CD14-positive monocyte (primary cell): ENCODE results near the gene CLEC19A. TPM values are rescaled to one million over a fixed set of nuclear protein-coding genes. Genes with fewer than 3 reads are reported as not detected.

Experiments used
- DNase-seq, 3 donors: peaks; one replicate each; pipeline ENCODE4 v3.0.0-alpha.2; 2011 to 2022
- H2AFZ ChIP-seq: 2 replicates; pipeline ENCODE4 v1.6.0; 2012; ENCODE audit warnings: mild to moderate bottlenecking, low read depth, low read length, inconsistent platforms; ENCODE audit not compliant: insufficient read depth, poor library complexity, severe bottlenecking
- H3K27ac ChIP-seq, 2 donors: 1 replicate in 1 of 2; 2 replicates in 1 of 2; pipeline ENCODE4 v1.5.1; 2012 to 2013; ENCODE audit warnings: low read length in 2 of 2, control low read depth in 1 of 2, inconsistent platforms in 1 of 2, low read depth in 1 of 2, mild to moderate bottlenecking in 1 of 2
- H3K27me3 ChIP-seq, 2 donors: one replicate each; pipeline versions ENCODE4 v1.6.0 to v1.6.1; 2011 to 2013; ENCODE audit warnings: low read length in 2 of 2; ENCODE audit not compliant: control insufficient read depth in 2 of 2, insufficient read depth in 2 of 2
- H3K36me3 ChIP-seq, 2 donors: replicated peaks in 1 of 2; 1 replicate in 1 of 2; 2 replicates in 1 of 2; pipeline versions ENCODE4 v1.5.1 to v1.6.1; 2012 to 2013; ENCODE audit warnings: low read length in 2 of 2, control low read depth in 1 of 2, inconsistent platforms in 1 of 2, mild to moderate bottlenecking in 1 of 2; ENCODE audit not compliant: insufficient read depth in 2 of 2, control insufficient read depth in 1 of 2
- H3K4me1 ChIP-seq, 2 donors: 1 replicate in 1 of 2; 2 replicates in 1 of 2; pipeline versions ENCODE4 v1.5.1 to v1.6.1; 2012 to 2013; ENCODE audit warnings: low read length in 2 of 2, control low read depth in 1 of 2, inconsistent platforms in 1 of 2, mild to moderate bottlenecking in 1 of 2, moderate library complexity in 1 of 2; ENCODE audit not compliant: insufficient read depth in 2 of 2, control insufficient read depth in 1 of 2
- H3K4me2 ChIP-seq: replicated peaks from 2 replicates; pipeline ENCODE3; 2012; ENCODE audit warnings: low read length, moderate library complexity, mild to moderate bottlenecking; ENCODE audit not compliant: poor library complexity, severe bottlenecking; ENCODE audit errors: extremely low read depth
- H3K4me3 ChIP-seq, 3 experiments: fragments of 200-600 bp in 1 of 3; sonication (generic) in 1 of 3; replicated peaks in 1 of 3; 1 replicate in 2 of 3; 2 replicates in 1 of 3; pipeline ENCODE4 v1.5.1; 2011 to 2013; ENCODE audit warnings: low read length in 3 of 3, mild to moderate bottlenecking in 3 of 3, control low read depth in 2 of 3, low read depth in 2 of 3, inconsistent platforms in 1 of 3, moderate library complexity in 1 of 3
- H3K79me2 ChIP-seq: 2 replicates; pipeline ENCODE4 v1.6.0; 2012; ENCODE audit warnings: mild to moderate bottlenecking, control low read depth, inconsistent platforms, low read length, moderate library complexity; ENCODE audit not compliant: insufficient read depth
- H3K9ac ChIP-seq: 2 replicates; pipeline ENCODE4 v1.6.0; 2017; ENCODE audit warnings: low read length, mild to moderate bottlenecking; ENCODE audit not compliant: insufficient read depth, poor library complexity, severe bottlenecking
- H3K9me3 ChIP-seq, 2 donors: replicated peaks in 1 of 2; 1 replicate in 1 of 2; 2 replicates in 1 of 2; pipeline versions ENCODE4 v1.5.1 to v1.6.1; 2012 to 2013; ENCODE audit warnings: low read length in 2 of 2, control low read depth in 1 of 2; ENCODE audit not compliant: control insufficient read depth in 1 of 2, insufficient read depth in 1 of 2
- H4K20me1 ChIP-seq: 2 replicates; pipeline ENCODE4 v1.6.0; 2012; ENCODE audit warnings: mild to moderate bottlenecking, low read length, control low read depth, moderate library complexity; ENCODE audit not compliant: insufficient read depth
- H3K27ac Mint-ChIP-seq, 7 donors: one replicate each; pipeline ENCODE4 v1.8.0; 2020; ENCODE audit warnings: mild to moderate bottlenecking in 7 of 7, mixed read lengths in 7 of 7, moderate library complexity in 6 of 7, inconsistent platforms in 2 of 7
- H3K27me3 Mint-ChIP-seq, 3 donors: one replicate each; pipeline ENCODE4 v1.8.0; 2021 to 2022; ENCODE audit warnings: low read depth in 3 of 3, mild to moderate bottlenecking in 3 of 3, mixed read lengths in 3 of 3, moderate library complexity in 3 of 3, inconsistent platforms in 1 of 3
- H3K36me3 Mint-ChIP-seq, 2 donors: one replicate each; pipeline ENCODE4 v1.8.0; 2020; ENCODE audit warnings: mixed read lengths in 2 of 2, inconsistent platforms in 1 of 2, mild to moderate bottlenecking in 1 of 2
- H3K4me1 Mint-ChIP-seq: one replicate; pipeline ENCODE4 v1.8.0; 2020; ENCODE audit warnings: mild to moderate bottlenecking, mixed read lengths
- H3K4me3 Mint-ChIP-seq, 2 donors: one replicate each; pipeline ENCODE4 v1.8.0; 2020; ENCODE audit warnings: mild to moderate bottlenecking in 2 of 2, mixed read lengths in 2 of 2, moderate library complexity in 1 of 2
- H3K9me3 Mint-ChIP-seq, 7 donors: one replicate each; pipeline ENCODE4 v1.8.0; 2020 to 2022; ENCODE audit warnings: mixed read lengths in 7 of 7, mild to moderate bottlenecking in 6 of 7, moderate library complexity in 6 of 7, inconsistent platforms in 2 of 7
- CTCF ChIP-seq: fragments of 200-600 bp; IDR thresholded peaks from one replicate; pipeline ENCODE4 v1.8.0; 2022; ENCODE audit warnings: antibody characterized with exemption, mild to moderate bottlenecking
- WGBS: methylation state at CpG from one replicate; pipeline ENCODE4 v1.1.5; 2013; ENCODE audit warnings: missing lambda C conversion rate; ENCODE audit not compliant: insufficient coverage; 5-methylcytosine and 5-hydroxymethylcytosine counted together
- intact Hi-C, 2 donors: fragments of 100-400 bp; cut with micrococcal nuclease; formaldehyde crosslinking; loops; one replicate each; pipeline versions ENCODE4 v1.15.0 to v1.15.1; 2023
- polyA plus RNA-seq, 3 donors: library from polyadenylated mRNA; depleted of rRNA in 1 of 3; unstranded in 2 of 3; stranded (reverse) in 1 of 3; fragments of 300-500 nt in 2 of 3; fragments of >200 nt in 1 of 3; fragmentation: Illumina TruSeq in 2 of 3; gene quantifications; 1 replicate in 2 of 3; 2 replicates in 1 of 3; pipeline ENCODE4 v1.2.3, GENCODE V29; 2012 to 2021

The CLEC19A gene
- polyA plus RNA-seq, 3 donors = not detected

GRCh38 chr16:19329932-19330331 is 44.4 kb downstream of the CLEC19A start:
- no peak overlapping the region for H3K27ac Mint-ChIP-seq
- H3K27me3 ChIP-seq = peaks cover 0 to 3% of the 10 kb centered on the region in 2 donors
- H3K9ac ChIP-seq = no peak overlapping the region
- intact Hi-C loops = no loop called here
- no peaks in the 10 kb centered on the region for H3K9me3 ChIP-seq
- no peak overlapping the region for H2AFZ ChIP-seq
- H3K27me3 Mint-ChIP-seq = peaks cover 3 to 4% (median 3%) of the 10 kb centered on the region in 3 donors
- no peaks in the 10 kb centered on the region for H3K4me1 ChIP-seq
- H4K20me1 ChIP-seq = no peaks in the 10 kb centered on the region
- TF ChIP-seq CTCF = no peak
- H3K36me3 Mint-ChIP-seq = no peaks in the 10 kb centered on the region
- H3K4me1 Mint-ChIP-seq = no peaks in the 10 kb centered on the region
- H3K9me3 Mint-ChIP-seq = peaks cover 0 to 7% (median 2%) of the 10 kb centered on the region in 7 donors
- DNase-seq = no peak
- H3K4me2 ChIP-seq = no peak overlapping the region
- H3K4me3 ChIP-seq = no peak overlapping the region
- H3K36me3 ChIP-seq = no peaks in the 10 kb centered on the region
- H3K27ac ChIP-seq = no peak overlapping the region
- 100% methylated on average over 1 of the region's 1 CpG for WGBS
- no peaks in the 10 kb centered on the region for H3K79me2 ChIP-seq
- no peak overlapping the region for H3K4me3 Mint-ChIP-seq

GRCh38 chr16:19330841-19331397 is 45.4 kb downstream of the CLEC19A start:
- Mint-ChIP-seq H3K27ac (no peak overlapping the region), H3K4me1 (no peaks in the 10 kb centered on the region), H3K9me3 (peaks cover 0 to 7% (median 2%) of the 10 kb centered on the region in 7 donors), H3K4me3 (no peak overlapping the region), H3K36me3 (no peaks in the 10 kb centered on the region), H3K27me3 (peaks cover 3 to 4% (median 3%) of the 10 kb centered on the region in 3 donors)
- no peak overlapping the region for H3K27ac ChIP-seq
- H3K4me3 ChIP-seq = no peak overlapping the region
- intact Hi-C loops = no loop called here
- no peak overlapping the region for H3K9ac ChIP-seq
- no peak overlapping the region for H3K4me2 ChIP-seq
- WGBS = 81% methylated on average over 6 of the region's 6 CpGs
- no peaks in the 10 kb centered on the region for H3K79me2 ChIP-seq
- DNase-seq = no peak
- no peak overlapping the region for H2AFZ ChIP-seq
- no peaks in the 10 kb centered on the region for H3K9me3 ChIP-seq
- peaks cover 0 to 3% of the 10 kb centered on the region in 2 donors for H3K27me3 ChIP-seq
- no peaks in the 10 kb centered on the region for H3K4me1 ChIP-seq
- no peaks in the 10 kb centered on the region for H3K36me3 ChIP-seq
- H4K20me1 ChIP-seq = no peaks in the 10 kb centered on the region
- no peak for TF ChIP-seq CTCF
